NCI-H146 (cell line): ENCODE data around the gene STX18.

ENCODE experiments used
- DNase-seq: peaks from one replicate; lab custom pipeline; 2025; lab: John Stamatoyannopoulos, UW

STX18 gene

DNA sequence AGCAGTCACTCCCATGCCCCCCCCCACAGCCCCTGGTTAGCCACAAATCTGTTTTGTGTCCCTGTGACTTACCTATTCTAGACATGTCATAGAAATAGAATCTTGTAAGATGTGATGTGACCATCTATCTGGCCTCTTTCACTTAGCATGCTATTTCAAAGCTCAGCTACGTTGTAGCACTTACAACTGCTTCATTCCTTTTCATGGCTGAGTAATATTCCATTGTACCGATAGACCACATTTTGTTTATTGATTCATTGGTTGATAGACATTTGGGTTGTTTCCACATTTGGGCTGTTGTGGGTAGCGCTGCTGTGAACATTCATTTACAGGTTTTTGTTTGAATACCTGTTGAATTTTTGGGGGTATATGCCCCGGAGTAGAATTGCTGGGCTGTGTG is 143.4 kb downstream of the STX18 start:
- DNase-seq, result no peak

DNA sequence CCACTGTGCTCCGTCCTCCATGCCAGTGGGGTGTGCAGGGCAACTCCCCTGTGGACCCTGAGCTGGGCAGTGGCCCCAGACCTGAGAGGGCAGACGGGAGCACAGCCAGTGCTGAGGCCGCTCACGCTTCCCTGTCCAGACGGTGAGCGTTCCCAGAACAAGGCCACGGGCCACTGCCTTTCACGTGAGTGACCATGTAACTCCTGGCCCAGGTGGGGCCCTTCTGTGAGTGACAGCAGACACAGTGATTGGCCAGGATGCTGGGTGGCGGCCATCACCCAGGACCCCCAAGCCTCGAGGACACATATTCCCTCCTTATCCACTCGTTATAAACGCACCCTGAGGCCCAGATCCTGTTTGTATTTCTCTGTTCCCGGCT is 144.4 kb downstream of the STX18 start:
- no peak for DNase-seq

- DNase-seq, result no peak
These were observed 145.0 kb downstream of the STX18 start for GRCh38 chr4:4396628-4397440.

DNA sequence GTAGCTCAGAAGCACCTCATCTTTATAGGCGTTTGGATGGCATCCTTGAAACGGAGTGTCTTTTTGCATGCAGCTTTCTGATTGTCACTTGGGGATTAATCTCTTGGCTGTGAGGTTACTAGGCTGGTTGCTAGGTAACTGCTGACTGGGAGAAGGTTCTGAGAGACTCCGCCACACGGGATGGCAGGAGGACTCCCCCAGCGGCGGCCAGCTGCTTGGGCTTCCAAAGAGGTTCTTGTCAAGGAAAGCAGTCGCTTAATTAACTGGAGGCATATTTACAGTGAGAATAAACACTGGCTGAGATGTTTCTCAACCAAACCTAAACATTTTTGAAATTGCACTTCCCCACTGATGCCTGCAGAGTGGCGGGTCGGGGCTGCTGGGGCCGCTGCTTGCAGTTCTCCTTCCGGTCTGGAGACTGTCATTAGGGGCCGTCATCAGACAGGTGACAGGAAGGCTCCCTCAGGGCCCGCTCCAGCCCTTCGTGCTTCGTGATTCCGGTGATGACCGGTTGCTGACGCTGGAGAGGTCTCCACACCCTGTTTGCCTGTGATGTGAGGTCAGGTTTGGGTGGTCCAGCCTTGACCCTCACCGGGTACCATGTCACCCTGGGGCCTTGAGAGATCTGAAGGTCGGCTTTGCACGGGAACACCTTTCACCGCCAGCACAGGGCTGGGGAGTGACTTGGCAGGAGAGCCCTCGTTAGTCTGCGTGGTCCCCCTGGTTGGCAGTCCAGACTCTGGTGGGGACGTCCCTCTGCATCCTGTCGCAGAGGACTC is 145.8 kb downstream of the STX18 start:
- DNase-seq, result no peak

- no peak for DNase-seq
These were observed 146.5 kb downstream of the STX18 start for GRCh38 chr4:4395371-4395770.

DNA sequence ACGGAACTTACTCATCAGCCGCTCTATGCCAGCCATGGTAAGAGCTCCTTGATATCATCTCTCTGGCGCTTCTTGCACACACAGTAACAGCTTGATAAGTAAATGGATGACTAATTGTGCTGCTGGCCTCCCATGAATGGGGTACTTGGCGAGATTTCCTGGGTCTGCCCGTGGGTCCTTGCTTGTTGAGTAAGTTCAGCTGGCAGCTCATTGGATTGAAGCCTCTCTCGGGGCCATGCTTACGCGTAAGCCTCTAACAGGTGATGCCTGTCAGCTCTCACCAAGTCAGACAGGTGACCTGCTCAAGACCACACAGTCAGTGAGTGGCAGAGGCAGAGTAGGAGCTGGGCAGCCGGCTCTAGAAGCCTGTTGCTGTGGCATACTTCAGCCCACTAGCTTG is 147.2 kb downstream of the STX18 start:
- DNase-seq, result no peak

DNA sequence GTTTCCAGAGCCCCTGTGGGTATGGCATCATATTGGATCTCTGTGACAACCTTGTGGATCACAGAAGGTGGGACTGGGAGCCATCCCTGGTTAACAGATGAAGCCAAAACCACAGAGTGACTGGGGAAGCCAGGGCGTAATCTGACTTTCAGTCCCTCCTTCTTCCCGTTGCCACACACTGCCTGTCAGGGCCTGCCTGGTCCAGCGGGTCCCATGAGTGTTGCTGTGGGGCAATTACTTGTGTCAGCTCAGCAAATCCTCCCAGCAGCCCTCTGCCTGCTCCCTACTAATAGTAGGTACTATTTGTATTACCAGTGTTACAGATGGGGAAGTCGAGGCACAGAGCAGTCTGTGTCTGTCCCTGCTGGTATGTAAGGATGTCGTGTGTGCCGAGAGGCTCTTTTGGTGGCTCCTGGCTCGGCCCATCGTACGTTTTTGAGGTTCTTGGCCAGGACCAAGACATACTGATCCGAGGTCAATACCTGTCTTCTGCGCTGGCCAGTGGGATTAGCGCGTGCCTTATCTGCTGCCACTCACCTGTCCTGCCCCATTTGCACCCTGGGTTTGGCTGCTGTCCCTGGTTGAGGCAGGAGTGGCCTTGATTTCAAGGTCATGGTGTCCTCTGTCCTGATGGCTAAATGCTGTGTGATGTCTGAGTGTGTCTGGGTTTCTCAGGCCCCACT is 149.2 kb downstream of the STX18 start:
- no peak for DNase-seq

GRCh38 chr4:4391866-4392265 is 150.0 kb downstream of the STX18 start:
- no peak for DNase-seq

DNA sequence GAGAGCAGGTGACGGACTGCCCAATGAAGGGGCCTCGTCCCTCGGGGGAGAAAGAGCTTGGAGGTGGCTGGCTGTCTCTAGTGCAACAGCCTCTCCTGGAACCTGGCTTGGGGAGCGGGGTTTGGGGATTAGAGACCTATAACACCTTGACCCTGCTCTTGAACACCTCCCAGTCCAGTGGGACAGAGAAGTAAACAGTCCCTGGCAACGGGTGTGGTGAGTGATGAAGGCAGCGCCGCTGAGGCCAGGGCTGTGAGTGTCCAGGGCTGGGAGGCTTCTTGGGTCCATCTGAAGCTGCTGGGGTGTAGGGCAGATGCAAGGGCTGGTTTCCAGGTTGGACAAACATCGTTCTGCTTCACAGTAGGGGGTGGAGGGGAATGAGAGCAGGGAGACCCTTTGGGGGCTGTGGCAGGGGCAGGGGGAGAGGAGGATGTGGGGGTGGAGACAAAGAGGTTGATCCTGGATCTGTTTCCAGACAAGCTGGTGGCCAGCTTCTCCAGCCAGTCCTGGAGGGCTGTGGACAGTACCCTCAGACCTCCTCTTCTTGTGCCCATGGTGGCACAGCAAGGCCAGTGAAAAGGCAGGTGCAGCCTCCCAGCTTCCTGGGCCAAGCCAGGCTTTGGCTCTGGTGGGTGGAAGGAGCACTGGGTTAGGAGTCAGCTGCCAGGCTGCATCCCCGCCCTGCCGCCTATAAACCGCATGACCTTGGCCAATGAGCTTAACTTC is 151.2 kb downstream of the STX18 start:
- no peak for DNase-seq

- no peak for DNase-seq
These were observed 151.8 kb downstream of the STX18 start for GRCh38 chr4:4390046-4390445.

- DNase-seq, result no peak
These were observed 152.8 kb downstream of the STX18 start for GRCh38 chr4:4388836-4389575.

- no peak for DNase-seq
These were observed 153.5 kb downstream of the STX18 start for GRCh38 chr4:4388311-4388790.

DNA sequence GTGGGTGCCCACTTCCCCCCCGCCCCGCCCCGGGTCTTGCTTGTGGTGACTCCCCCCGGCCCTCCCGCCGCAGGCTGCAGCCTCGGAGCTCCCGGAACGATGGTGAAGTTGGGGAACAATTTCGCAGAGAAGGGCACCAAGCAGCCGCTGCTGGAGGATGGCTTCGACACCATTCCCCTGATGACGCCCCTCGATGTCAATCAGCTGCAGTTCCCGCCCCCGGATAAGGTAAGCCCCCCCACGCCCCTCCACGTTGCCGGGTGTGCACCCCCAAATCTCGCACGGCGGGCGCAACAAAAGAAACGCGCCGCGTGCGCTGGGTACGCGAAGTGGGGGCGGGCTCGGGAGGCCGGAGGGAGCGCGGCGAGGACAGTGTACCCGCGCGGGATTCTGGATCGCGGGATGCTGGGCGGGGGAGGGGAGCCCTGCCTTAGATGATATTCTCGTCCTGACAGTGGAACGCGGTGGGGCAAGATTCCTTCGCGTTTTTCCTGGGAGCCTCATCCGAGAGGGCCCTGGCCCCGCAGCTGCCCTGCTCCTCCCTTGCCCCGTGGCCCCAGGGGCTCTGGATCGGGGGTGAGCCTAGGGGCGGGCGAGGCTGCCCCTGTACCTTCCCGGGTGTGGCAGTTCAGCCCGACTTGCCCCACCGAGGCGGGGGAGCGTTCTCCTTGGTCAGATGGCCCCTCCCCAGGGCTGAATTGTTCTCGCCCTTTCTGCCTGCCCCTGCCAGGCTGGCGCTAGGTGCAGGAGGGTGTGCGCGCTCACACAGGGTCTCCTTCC is 154.1 kb downstream of the STX18 start:
- DNase-seq, result peak; percentile 21

DNA sequence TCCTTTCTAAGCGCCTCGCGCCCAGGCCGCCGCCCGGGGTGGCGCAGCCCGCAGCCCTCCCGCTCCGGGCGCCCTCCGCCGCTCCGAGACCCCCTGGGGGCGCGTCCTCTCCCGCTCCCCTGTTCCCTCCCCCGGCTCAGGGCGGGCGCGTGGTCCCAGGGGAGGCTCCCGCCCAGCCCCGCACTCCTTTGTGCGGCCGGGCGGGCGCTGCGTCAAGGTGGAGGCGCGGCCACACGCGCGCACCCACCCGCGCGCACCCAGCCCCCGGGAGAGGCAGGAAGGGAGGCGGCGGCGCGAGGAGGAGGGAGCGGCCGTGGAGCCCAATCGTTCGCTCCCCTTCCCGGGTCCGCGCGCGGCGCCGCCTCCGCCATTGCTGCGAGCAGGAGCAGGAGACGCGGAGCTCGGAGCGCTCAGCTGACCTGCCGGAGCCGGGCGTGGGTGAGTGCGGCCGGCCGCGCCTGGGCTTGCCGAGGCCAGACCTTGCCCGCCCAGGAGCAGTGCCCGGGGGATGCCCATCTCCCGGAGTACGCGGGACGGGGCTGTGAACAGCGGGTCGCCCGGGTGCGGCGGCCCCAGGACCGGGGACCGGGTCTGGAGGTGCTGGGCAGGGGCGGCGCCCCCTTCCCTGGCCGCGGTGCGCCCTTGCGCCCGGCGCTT is 155.0 kb downstream of the STX18 start, which contains the start of gene NSG1:
Gene NSG1 (plus strand): TSS at position 367 of the 657 bp plus-strand sequence. CDS start 528 bp downstream, outside the sequence.
- DNase-seq, result peak; percentile 78

- peak; percentile 77 for DNase-seq
These were observed 155.5 kb downstream of the STX18 start for GRCh38 chr4:4386296-4386735.

DNA sequence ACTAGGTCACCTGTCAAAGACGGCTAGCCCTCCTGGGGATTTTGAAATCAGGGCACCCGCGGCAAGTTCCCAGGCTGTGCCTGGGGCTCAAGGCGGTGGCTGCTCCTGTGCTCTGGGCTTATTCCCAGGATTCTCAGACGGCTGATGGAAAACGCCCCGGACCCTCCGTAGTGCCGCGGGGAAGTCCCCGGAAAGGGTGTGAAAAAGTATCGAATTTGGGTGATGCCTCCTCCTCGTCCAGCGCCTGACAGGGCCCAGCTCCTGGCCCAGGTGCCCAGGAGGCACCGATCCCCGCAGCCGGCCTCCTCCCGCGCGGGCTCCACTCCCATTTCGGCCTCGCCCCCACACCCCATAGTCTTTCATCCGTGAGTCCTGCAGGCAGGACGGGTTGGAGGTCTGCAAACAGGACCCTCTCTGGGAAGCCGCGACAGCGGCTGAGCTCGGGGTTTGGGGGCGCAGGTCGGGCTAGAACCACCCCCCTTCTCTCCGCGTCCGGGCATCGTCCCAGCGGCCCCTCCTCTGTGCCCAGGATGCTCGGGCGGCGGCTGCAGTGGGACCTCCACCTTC is 156.0 kb downstream of the STX18 start:
- peak; percentile 6 for DNase-seq

DNA sequence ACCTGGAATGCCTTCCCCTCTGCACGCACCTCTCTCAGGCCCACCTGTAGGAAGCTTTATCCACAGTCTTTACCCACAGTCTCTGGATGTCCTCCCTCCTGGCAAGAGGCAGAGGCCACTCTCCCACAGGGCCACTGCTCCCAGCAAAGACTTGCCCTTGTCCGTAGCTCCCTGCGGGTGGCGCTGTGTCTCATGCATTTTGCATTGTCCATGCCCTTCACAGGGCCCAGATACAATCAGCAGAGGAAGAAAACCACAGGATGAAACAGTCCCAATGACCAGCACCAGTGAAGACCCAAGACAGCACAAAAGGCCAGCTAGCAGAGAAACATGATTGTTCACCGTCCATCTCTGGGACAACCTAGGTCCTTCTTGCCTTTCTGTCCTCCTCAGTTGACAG is 157.0 kb downstream of the STX18 start:
- DNase-seq, result peak; percentile 30

- DNase-seq, result no peak
These were observed 158.8 kb downstream of the STX18 start for GRCh38 chr4:4383085-4383484.

- no peak for DNase-seq
These were observed 162.2 kb downstream of the STX18 start for GRCh38 chr4:4379540-4380087.
